Astrocyte of the cerebellum (primary cell): ENCODE results near the gene TRAFD1.
"Not testable (repeated sequence)": the region's sequence is repeated elsewhere in the genome, so short reads cannot be mapped to it uniquely, and the experiment has no call there.

Source experiments
- DNase-seq: peaks from one replicate; pipeline ENCODE4 v3.0.0-alpha.2; 2011; ENCODE audit warnings: low read depth
- H3K4me3 ChIP-seq: 2 replicates; pipeline ENCODE4 v1.5.1; 2011; ENCODE audit warnings: mild to moderate bottlenecking, low read depth, low read length, moderate library complexity
- in situ Hi-C: cut with HindIII; loops from 2 replicates; pipeline ENCODE4 v1.10.0; 2017; ENCODE audit warnings: low sequenced_read_pairs
- TF ChIP-seq, protein P1 (sequence below): IDR thresholded peaks from 2 replicates; pipeline ENCODE4 v1.5.1; 2012; ENCODE audit warnings: low read length, low read depth, moderate library complexity, mild to moderate bottlenecking; ENCODE audit errors: missing control alignments

The TRAFD1 gene

DNA sequence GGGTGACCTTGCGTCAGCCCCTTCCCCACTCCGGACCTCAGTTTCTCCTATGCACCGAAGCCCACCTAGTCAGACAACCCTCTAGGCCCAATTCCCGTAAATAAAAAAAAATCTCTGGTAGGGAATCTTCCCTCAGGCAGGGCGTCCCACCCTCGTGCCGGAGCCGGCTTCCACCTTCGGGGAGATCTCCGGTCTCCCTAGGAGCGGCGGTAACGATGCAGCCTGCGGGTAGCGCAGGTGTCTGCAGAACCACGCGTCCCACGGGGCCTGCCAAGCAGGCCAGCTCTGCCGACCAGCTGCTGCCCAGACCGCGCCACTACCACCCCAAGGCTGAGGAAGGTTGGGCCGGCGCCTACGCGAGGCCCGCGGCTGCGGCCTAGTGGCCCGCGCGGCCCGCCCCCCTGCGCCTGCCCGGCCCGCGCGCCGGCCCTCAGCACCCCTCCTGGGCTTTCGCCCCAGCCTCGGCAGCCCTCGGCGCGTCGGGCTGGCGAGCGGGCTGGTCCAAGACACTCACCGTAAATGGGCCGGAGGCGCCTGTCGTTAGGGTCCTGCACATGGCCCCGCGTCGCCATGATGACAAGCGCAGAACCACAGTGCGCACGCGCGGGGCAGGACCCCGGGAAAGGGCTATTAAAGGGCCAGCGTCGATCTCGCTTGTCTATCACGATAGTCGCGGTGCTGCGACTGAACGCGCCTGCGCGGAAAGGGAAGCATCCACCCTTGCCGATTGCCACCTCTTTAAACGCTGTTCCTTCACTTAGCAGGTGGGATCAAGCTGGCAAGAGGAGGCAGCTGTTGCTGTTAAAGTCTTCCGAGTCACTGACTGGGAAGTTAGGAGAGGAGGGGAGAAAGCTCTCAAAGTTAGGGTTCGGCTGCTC is 16.9 kb upstream of the TRAFD1 start, which contains the start of gene NAA25:
TSS of gene NAA25 (minus strand) at position 582 of the 878 bp plus-strand sequence. CDS start at position 572, 10 bp downstream.
- in situ Hi-C loops = no loop called here
- H3K4me3 ChIP-seq = peak within 1 kb of the TSS; percentile 92

DNA sequence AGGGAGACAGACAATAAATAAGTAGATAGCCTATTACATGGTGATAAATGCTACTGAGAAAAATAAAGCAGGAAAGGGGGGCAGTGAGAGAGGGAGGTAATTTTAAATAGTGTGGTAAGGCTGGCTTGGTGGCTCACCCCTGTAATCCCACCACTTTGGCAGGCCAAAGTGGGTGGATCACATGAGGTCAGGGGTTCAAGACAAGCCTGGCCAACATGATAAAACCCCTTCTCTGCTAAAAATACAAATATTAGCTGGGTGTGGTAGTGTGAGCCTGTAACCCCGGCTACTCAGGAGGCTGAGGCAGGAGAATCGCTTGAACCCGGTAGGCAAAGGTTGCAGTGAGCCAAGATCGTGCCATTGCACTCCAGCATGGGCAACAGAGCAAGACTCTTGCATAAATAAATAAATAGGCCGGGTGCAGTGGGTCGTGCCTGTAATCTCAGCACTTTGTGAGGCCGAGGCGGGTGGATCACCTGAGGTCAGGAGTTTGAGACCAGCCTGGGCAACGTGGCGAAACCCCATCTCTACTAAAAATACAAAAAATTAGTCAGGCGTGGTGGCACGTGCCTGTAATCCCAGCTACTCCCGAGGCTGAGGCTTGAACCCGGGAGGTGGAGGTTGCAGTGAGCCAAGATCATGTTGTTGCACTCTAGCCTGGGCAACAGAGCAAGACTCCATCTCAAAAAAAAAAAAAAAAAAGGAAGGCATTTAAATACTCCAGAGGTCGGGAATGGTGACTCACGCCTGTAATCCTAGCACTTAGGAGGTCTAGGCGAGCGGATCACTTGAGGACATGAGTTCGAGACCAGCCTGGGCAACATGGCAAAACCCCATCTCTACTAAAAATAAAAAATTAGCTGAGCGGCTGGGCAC is 14.3 kb upstream of the TRAFD1 start:
- H3K4me3 ChIP-seq, DNase-seq, in situ Hi-C loops: not testable (repeated sequence)

More for the DNA sequence above, 16.9 kb upstream of the TRAFD1 start, which contains the start of gene NAA25:
- DNase-seq = peak; percentile 64
- TF ChIP-seq, protein P1, sequence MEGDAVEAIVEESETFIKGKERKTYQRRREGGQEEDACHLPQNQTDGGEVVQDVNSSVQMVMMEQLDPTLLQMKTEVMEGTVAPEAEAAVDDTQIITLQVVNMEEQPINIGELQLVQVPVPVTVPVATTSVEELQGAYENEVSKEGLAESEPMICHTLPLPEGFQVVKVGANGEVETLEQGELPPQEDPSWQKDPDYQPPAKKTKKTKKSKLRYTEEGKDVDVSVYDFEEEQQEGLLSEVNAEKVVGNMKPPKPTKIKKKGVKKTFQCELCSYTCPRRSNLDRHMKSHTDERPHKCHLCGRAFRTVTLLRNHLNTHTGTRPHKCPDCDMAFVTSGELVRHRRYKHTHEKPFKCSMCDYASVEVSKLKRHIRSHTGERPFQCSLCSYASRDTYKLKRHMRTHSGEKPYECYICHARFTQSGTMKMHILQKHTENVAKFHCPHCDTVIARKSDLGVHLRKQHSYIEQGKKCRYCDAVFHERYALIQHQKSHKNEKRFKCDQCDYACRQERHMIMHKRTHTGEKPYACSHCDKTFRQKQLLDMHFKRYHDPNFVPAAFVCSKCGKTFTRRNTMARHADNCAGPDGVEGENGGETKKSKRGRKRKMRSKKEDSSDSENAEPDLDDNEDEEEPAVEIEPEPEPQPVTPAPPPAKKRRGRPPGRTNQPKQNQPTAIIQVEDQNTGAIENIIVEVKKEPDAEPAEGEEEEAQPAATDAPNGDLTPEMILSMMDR = no peak

DNA sequence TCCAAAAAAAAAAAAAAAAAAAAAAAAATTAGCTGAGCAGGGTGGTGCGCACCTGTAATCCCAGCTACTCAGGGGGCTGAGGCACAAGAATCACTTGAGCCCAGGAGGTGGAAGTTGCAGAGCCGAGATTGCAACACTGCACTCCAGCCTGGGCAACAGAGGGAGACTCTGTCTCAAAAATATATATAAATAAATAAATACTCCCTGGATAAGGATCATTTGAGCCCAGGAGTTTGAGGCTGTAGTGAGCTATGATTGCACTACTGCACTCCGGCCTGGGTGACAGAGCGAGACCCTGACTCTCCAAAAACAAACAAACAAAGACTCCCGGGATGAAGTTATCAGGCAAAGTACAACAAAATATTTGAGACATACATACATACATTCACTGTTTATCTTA is 13.4 kb upstream of the TRAFD1 start:
- in situ Hi-C loops = no loop called here
- TF ChIP-seq, protein P1 = no peak
- no peak for DNase-seq

DNA sequence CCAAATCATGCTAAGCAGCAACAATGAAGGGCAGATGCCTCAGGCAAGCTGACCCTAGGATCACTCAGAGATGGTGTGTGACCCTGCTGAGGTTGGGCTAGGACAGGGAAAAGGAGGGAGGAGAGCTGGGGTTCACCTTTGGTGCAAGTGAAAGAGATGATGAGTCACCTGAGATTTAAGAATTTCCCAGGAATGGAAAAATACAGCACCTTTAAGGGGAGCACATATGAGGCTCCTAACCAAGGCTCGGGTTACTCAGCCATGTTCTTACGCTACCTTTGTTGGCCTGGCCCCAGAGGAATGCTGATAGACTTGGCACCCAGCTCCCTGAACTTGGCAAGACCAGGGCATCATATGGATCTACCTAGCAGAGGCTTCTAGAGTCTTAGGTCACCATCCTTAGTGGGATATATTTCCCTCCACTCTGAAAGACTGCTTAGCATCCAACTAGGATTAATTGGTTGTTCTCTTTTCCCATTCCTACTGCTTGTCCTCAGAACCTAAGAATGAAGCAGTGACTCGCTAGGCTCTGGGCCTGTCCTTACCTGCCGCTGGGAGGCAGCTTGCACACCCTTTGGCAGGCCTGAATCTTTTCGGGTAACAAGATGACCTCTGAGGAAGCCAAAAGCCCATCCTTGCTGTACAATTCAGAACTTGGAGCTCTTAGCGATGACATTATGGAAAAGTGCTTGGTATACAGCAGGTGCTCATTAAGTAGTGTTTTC is 12.8 kb upstream of the TRAFD1 start:
- TF ChIP-seq, protein P1 = no peak
- DNase-seq = no peak
- H3K4me3 ChIP-seq = no peak overlapping the region
- in situ Hi-C loops = no loop called here

More for the DNA sequence above, 13.4 kb upstream of the TRAFD1 start:
- no peak overlapping the region for H3K4me3 ChIP-seq

DNA sequence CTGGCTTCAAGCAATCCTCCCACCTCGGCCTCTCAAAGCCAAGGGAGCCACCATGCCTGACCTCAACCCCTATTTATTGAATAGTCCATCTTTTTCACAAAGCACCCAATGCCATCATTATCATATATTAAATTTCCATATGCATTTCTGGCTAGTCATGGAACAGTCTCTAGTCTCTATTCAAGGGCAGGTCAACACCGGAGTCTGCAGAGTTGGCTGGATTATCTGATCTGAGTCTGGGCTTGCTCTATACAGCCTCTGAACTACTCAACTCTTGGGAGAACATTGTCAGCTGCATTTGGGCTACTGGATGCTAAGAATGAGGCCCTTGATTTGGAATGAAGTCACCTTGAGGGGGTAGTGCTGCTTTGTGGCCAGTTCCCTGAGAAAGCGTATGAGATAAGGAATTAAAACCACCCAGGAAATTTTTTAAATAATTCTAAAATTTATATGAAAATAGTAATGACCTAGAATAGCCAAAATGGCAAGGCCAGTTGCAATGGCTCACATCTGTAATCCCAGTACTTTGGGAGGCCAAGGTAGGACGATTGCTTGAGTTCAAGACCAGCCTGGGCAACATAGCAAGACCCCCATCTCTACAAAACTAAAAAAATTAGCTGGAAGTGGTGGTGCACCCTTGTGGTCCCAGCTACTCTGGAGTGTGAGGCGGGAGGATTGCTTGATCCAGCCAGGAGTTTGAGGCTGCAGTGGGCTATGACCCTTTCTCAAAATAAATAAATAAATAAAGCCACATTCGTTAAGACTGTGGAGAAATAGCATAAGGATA is 9.9 kb upstream of the TRAFD1 start:
- DNase-seq = no peak
- in situ Hi-C loops = no loop called here
- TF ChIP-seq, protein P1 = no peak

DNA sequence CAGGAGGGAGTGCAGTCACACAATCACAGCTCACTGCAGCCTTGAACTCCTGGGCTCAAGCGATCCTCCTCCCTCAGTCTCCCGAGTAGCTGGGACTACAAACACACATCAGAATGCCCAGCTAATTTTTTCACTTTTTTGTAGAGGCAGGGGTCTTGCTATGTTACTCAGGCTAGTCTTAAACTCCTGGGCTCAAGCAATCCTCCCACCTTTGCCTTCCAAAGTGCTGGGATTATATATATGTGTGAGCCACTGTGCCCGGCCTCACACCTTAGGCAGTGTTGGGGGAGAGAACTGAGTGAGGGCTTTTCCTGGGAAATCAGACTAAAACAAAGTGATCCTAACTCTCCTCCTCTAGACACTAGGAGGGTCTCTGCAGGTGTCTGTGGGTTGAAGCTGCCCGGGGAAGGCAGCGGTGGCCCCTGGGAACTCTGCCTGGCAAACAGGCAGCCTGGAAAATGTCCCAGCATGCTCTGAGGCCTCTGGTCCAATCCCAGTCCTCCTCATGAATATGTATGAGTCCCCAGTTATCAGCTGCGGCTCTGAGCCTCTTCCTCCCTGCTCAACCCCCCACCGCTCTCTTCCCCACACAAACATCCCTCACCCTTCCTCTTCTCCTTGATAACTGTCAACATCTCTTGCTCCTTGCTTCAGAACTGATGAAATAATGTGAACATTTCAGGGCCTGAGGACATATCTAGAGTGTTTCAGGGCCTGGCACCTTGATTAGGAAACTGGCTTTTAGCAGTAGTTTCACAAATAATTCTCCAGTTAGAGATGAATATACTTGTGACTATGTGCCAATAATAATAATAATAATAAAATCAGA is 8.9 kb upstream of the TRAFD1 start:
- TF ChIP-seq, protein P1 = no peak
- in situ Hi-C loops = no loop called here
- no peak overlapping the region for H3K4me3 ChIP-seq

More for the DNA sequence above, 9.9 kb upstream of the TRAFD1 start:
- no peak overlapping the region for H3K4me3 ChIP-seq

More for the DNA sequence above, 8.9 kb upstream of the TRAFD1 start:
- peak; percentile 53 for DNase-seq
